Esophagus squamous epithelium (tissue), 5 donors: Measurements from ENCODE around the gene TCERG1L. TPM values are rescaled to one million over a fixed set of nuclear protein-coding genes. Genes with fewer than 3 reads are reported as not detected.

Source experiments
- DNase-seq: peaks from one replicate; lab custom pipeline; 2025; lab: John Stamatoyannopoulos, UW
- H3K27ac ChIP-seq, 4 donors: fragments of 200-600 bp; sonication (generic); one replicate each; pipeline ENCODE4 v1.5.1; 2016 to 2019; ENCODE audit warnings: mild to moderate bottlenecking in 1 of 4
- H3K27me3 ChIP-seq, 4 donors: fragments of 200-600 bp; sonication (generic); 1 replicate in 3 of 4; 2 replicates in 1 of 4; pipeline versions ENCODE4 v1.5.1 to v1.6.0; 2017 to 2021; ENCODE audit warnings: antibody characterized with exemption in 1 of 4
- H3K36me3 ChIP-seq, 3 donors: fragments of 200-600 bp; sonication (generic); one replicate each; pipeline ENCODE4 v1.5.1; 2016 to 2019
- H3K4me1 ChIP-seq, 3 donors: fragments of 200-600 bp; sonication (generic); one replicate each; pipeline ENCODE4 v1.5.1; 2017 to 2019
- H3K4me3 ChIP-seq, 4 donors: fragments of 200-600 bp; sonication (generic); 1 replicate in 3 of 4; 2 replicates in 1 of 4; pipeline ENCODE4 v1.5.1; 2016 to 2019; ENCODE audit warnings: mild to moderate bottlenecking in 2 of 4, moderate library complexity in 1 of 4
- H3K9me3 ChIP-seq, 3 donors: fragments of 200-600 bp; sonication (generic); one replicate each; pipeline ENCODE4 v1.5.1; 2016 to 2019
- CTCF ChIP-seq, 6 experiments: fragments of 450-650 bp in 4 of 6; fragments of 200-600 bp in 2 of 6; sonication (generic) in 2 of 6; IDR thresholded peaks; one replicate each; pipeline ENCODE4 v1.5.1; 2016 to 2019; ENCODE audit warnings: antibody characterized with exemption in 6 of 6, mild to moderate bottlenecking in 4 of 6, moderate library complexity in 4 of 6
- POLR2A ChIP-seq, 4 donors: fragments of 450-650 bp; IDR thresholded peaks; one replicate each; pipeline ENCODE4 v1.6.1; 2017; ENCODE audit warnings: antibody characterized with exemption in 4 of 4, mild to moderate bottlenecking in 4 of 4, moderate library complexity in 3 of 4
- WGBS, 2 donors: methylation state at CpG; one replicate each; pipeline ENCODE4 v1.1.5; 2018; 5-methylcytosine and 5-hydroxymethylcytosine counted together
- intact Hi-C: fragments of 100-400 bp; cut with DNase I; formaldehyde crosslinking; loops from one replicate; pipeline ENCODE4 v1.15.0; 2022
- total RNA-seq, 4 donors: library from RNA; depleted of rRNA; stranded (reverse); fragments of >200 nt; gene quantifications; one replicate each; pipeline ENCODE4 v1.1.0, GENCODE V29; 2016
- donor health status: DM: yes; HTN: yes; CAD: no.

Gene TCERG1L
- total RNA-seq, 4 donors from 2014 or later = 0.12 to 2.9 (median 0.48) TPM

DNA sequence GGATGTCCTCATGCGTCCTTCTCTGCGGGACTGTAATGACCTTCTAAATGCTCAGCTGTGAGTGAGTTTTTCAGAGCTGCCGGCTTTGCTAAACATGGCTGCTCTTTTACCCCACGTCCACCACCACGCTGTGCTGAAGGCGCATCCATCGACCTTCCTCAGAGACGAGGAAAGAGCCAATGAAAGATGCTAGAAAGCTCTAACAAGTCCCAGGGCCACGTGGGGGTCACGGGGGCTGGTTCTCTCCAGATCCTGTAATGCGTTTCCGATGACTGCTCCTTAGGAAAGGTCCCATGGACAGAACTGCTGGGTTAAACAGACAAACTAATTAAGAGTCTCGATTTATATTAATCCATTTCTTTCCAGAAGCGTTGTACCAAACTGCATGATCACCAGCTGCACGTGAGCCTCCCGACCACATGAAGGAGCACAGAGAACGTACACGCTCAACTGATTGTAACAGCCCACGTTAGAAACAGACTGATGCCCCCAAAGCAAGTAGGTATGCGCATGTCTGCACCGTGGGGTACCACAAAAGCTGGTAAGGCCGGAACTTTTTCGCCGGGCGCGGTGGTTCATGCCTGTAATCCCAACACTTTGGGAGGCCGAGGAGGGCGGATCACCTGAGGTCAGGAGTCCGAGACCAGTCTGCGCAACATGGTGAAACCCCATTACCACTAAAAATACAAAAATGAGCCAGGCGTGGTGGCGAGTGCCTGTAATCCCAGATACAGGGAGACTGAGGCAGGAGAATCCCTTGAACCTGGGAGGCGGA lies 109.6 kb downstream of the TCERG1L start:
- WGBS, 2 donors = 90 to 93% methylated on average over 28 to 32 of the region's 33 CpGs

DNA sequence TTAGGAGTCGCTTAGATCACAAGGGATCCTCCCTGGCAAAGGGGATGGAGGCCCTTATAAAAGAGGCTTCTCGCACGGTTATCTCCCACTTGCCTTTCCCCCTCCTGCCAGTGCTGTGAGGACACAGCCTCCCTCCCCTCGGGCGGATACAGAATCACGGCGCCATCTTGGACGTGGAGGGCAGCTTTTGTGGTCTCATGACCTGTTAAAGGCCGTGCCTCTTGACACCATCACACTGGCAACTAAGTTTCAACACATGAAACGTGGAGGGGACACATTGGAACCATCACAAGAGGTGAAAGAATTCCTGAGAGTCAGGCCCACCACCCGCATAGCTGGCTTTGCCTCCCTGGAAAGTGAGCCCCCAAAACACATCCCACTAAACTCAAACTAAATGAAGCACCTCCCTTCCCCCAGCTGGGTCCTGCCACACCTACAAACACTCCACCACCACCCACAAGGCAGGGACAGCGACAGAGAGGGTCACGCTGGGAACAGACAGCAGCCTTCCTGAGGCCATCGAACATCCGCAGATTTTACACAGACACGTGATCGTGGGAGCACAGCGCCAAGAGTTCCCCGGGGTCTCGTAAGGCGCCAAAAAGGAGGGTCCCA lies 110.6 kb downstream of the TCERG1L start:
- intact Hi-C loops = no loop called here
- 69 to 83% methylated on average over 12 to 19 of the region's 21 CpGs for WGBS, 2 donors
- TF ChIP-seq CTCF (IDR thresholded peaks at IDR 0.05) = no peak
- no peak for TF ChIP-seq POLR2A (IDR thresholded peaks at IDR 0.05)
- no peak for DNase-seq
- Histone ChIP-seq H3K36me3 (no peaks in the 10 kb centered on the region), H3K27me3 (peaks cover 0 to 5% (median 0%) of the 10 kb centered on the region in 4 donors), H3K4me3 (no peak overlapping the region), H3K9me3 (no peaks in the 10 kb centered on the region), H3K27ac (no peak overlapping the region), H3K4me1 (no peaks in the 10 kb centered on the region)

More for the DNA sequence above, 109.6 kb downstream of the TCERG1L start:
- Histone ChIP-seq H3K4me1 (no peaks in the 10 kb centered on the region), H3K27me3 (peaks cover 0 to 5% (median 0%) of the 10 kb centered on the region in 4 donors), H3K36me3 (no peaks in the 10 kb centered on the region), H3K9me3 (no peaks in the 10 kb centered on the region), H3K4me3 (no peak overlapping the region), H3K27ac (no peak overlapping the region)
- intact Hi-C loops = no loop called here
- no peak for DNase-seq
- TF ChIP-seq CTCF (IDR thresholded peaks at IDR 0.05) (no peak), POLR2A (IDR thresholded peaks at IDR 0.05) (no peak)

GRCh38 chr10:131199646-131200045 lies 111.9 kb downstream of the TCERG1L start:
- H3K4me3 ChIP-seq = no peak overlapping the region
- no peak overlapping the region for H3K27ac ChIP-seq
- intact Hi-C loops = no loop called here
- H3K27me3 ChIP-seq = peaks cover 0 to 5% (median 0%) of the 10 kb centered on the region in 4 donors
- no peaks in the 10 kb centered on the region for H3K36me3 ChIP-seq
- 30 to 50% methylated on average over 6 of the region's 6 CpGs for WGBS, 2 donors
- H3K4me1 ChIP-seq = no peaks in the 10 kb centered on the region
- TF ChIP-seq CTCF (IDR thresholded peaks at IDR 0.05) (no peak), POLR2A (IDR thresholded peaks at IDR 0.05) (no peak)
- DNase-seq = no peak
- no peaks in the 10 kb centered on the region for H3K9me3 ChIP-seq

- H3K4me3 ChIP-seq = no peak overlapping the region
- peaks cover 0 to 5% (median 0%) of the 10 kb centered on the region in 4 donors for H3K27me3 ChIP-seq
- no peak for DNase-seq
- H3K36me3 ChIP-seq = no peaks in the 10 kb centered on the region
- no peaks in the 10 kb centered on the region for H3K4me1 ChIP-seq
- TF ChIP-seq POLR2A (IDR thresholded peaks at IDR 0.05) (no peak), CTCF (IDR thresholded peaks at IDR 0.05) (no peak)
- H3K9me3 ChIP-seq = no peaks in the 10 kb centered on the region
- intact Hi-C loops = no loop called here
- WGBS, 2 donors = 50 to 57% methylated on average over 2 to 4 of the region's 7 CpGs
- no peak overlapping the region for H3K27ac ChIP-seq
Observed at GRCh38 chr10:131198843-131199242, 112.7 kb downstream of the TCERG1L start.

GRCh38 chr10:131198401-131198800 lies 113.1 kb downstream of the TCERG1L start:
- no peak for TF ChIP-seq CTCF (IDR thresholded peaks at IDR 0.05)
- TF ChIP-seq POLR2A (IDR thresholded peaks at IDR 0.05) = no peak
- no peak for DNase-seq

More at GRCh38 chr10:131198401-131198800, 113.1 kb downstream of the TCERG1L start:
- 89% methylated on average over 5 of the region's 10 CpGs; no CpG with 5 or more reads in 1 of the 2 donors for WGBS, 2 donors
- H3K4me3 ChIP-seq = no peak overlapping the region
- H3K27ac ChIP-seq = no peak overlapping the region
- intact Hi-C loops = no loop called here
- no peaks in the 10 kb centered on the region for H3K4me1 ChIP-seq
- H3K9me3 ChIP-seq = no peaks in the 10 kb centered on the region
- peaks cover 0 to 5% (median 0%) of the 10 kb centered on the region in 4 donors for H3K27me3 ChIP-seq
- H3K36me3 ChIP-seq = no peaks in the 10 kb centered on the region
